ENCODE data around the gene PTPN22. TPM values are rescaled to one million over a fixed set of nuclear protein-coding genes. Genes with fewer than 3 reads are reported as not detected.

The PTPN22 gene
- 1 to 10 TPM; 3.9 to 4.6 TPM for total RNA-seq
- long read RNA-seq, donor 1, partial matches to known transcripts, result 0 of 2 reads
- long read RNA-seq, donor 1, other reads (novel, unspliced or antisense), result 2 of 2 reads
- long read RNA-seq, donor 2, result 0 reads

DNA sequence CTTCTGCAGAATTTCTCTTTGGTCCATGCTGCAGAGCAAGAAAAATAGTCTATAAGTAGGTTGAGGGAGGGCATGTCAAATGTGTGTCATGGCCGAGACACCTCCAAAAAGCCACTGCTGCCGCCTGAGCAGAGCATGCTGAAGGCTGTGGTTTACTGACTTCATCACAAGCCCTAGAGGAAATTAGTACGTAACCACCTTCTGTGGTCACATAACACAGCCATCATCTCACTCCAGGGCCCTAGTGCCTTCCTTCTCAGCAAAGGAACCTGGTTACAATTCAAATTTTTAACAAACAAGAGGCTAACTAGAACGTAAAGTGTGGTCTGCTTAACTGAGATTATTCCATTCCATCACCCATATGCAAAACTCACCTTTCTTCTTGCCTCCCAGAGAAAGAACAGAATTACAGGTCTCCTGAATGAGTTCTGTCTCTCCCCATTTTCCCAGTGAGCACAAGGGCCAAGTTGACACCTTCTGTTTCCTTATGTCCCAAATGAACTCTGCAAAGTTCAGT is at the start of gene PTPN22:
Gene PTPN22, minus strand, starts transcription at position 116 of the 517 bp plus-strand sequence.
- intact Hi-C loops (cut with DNase I), result no loop called here
- DNase-seq (ENCODE audit: low spot score), result peak; percentile 84

DNA sequence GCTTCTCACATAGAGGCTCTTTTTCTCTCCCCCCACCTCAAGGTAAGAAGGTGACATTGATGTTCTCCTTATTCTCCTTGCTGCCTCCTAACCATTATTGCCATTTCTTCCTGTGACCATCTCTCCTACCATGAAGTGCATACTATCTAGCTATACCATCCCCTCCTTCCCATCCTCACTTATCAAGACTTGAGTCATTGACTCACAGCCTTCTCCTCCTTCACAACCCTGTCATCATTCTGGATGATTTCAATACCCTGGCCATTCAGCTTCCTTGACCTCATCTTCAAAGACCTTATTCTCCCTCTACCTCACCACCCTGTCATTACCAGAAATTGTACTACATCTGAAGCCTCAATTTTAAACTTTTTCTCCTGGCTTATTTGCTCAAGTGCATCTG is 46.7 kb upstream of the PTPN22 start:
- intact Hi-C loops (cut with DNase I), result no loop called here
- no peak for DNase-seq (ENCODE audit: low spot score)

DNA sequence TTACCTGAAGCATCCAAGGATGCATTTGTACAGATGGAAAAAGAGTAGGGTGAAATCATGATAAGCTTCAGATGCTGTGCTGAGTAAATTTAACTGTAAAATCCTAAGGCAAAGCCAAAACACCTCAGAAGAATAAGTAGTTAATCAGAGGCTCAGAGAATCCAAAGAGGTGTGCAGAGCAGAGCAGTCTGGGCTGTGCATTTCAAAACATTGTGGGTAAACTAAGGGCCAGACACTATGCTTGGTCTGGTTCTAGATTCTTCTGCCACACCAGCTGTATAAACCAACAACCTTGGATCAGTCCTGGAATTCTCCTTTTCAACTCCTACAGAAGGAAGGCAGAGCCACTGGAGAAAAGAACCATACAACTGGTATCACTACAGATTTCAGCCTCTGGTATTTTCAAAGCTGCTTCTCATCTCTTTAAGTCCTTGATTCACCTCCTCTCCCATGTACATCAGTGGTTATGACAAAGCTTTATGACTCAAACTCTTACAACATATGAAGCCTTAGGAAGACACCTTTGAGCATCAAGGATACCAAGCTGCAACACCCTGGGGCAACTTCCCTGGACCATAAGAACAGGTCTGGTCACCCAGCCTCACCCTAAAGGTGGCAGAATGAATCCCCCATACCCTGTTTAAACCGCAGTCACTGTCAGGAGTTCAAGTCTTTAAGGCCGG is 46.0 kb upstream of the PTPN22 start:
- no peak for DNase-seq (ENCODE audit: low spot score)
- intact Hi-C loops (cut with DNase I), result no loop called here

DNA sequence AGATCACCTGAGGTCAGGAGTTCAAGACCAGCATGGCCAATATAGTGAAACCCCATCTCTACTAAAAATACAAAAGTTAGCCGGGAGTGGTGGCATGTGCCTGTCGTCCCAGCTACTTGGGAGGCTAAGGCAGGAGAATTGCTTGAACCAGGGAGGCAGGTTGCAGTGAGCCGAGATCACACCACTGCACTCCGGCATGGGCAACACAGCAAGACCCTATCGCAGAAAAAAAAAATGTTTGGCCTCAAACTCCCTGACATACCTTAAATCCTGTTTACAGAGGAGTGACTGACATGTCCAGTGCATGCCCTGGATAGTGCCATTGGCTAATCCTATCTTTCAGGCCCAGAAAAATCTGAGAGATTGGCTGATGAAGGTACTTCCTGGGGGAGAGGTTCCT is 45.5 kb upstream of the PTPN22 start:
- intact Hi-C loops (cut with DNase I), result no loop called here
- no peak for DNase-seq (ENCODE audit: low spot score)

DNA sequence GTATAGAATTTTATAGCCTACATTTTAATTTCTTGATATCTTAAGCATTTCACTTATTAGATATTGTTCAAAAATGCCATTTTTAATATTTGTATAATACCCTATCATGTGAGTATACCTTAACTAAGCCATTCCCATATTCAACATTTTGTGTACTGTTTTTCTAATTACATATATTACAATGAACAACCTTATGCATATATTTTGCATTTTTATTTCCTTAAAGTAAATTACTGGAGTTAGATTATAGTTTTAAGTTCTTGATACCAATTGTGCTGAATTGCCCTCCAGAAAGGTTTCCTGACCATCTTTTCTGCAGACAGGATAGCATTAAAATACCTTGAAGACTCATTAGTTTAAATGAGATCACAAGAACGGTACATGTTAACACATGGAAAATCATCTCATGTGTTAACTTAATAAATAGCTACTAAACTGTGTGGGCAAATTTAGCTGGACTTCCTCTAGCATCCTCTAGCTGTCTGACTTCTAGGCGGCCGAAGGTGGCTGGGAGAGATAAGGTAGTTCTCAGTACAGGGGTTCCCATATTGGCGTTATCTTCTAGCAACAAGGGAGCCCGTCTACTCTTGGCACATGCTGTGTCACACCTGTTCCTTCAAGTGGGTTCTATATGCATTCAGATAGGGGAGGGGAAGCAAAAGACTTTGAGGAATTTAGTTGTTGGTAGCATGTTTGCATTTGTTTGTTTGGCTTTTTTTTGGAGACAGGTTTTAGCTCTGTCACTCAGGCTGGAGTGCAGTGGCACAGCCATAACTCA is 42.6 kb upstream of the PTPN22 start:
- DNase-seq (ENCODE audit: low spot score), result no peak
- intact Hi-C loops (cut with DNase I), result no loop called here

DNA sequence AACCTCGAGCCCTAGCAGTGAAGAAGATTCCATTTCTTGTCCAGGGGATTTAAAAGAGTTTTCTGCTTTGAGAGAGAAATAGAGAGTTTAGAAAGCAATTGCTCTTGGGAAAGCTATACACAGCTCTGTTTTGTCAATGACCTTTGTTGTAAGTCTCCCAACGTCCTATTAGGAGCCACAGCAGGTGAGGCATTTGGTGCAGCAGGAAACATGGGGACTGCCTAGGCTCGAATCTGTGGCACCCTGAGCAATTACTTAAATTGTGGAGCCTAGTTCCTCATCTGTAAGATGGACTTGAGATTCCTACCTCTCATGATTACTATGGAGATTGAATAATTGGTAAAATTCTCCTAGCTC is 41.8 kb upstream of the PTPN22 start:
- intact Hi-C loops (cut with DNase I), result no loop called here
- DNase-seq (ENCODE audit: low spot score), result no peak

DNA sequence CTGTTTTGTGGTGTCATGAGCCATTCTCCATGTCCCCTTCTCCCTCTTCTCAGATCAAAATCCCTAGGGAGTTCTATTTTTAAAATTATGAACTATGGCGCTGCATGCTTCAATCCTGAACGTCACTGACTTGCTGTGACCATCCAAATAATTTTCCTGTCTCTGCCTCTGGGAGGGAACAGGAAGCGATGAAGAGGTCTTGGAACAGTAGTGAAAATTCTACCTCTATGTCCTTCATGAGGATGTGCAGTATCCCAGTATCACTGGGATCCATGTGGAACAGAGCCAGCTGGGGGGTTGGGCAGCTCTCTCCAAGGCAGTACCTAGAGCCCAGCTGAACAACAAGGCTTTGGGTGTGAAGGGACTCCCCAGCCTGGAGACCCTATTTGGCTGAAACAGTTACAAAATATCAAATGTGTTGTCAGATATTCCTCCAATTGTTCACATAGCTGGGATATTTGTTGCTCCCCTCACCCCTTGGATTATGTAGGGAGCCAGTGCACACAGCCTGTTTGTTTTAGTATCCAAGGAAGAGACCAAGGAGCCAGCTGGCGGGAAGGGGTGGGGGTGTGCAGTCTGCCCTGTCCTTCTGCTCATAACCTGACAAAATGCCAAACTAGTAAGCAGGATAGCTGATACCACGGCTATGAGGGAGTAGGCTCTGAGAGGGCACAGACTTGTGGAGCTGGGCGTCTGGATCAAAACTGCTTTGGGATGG is 41.2 kb upstream of the PTPN22 start:
- DNase-seq (ENCODE audit: low spot score), result no peak
- intact Hi-C loops (cut with DNase I), result no loop called here

DNA sequence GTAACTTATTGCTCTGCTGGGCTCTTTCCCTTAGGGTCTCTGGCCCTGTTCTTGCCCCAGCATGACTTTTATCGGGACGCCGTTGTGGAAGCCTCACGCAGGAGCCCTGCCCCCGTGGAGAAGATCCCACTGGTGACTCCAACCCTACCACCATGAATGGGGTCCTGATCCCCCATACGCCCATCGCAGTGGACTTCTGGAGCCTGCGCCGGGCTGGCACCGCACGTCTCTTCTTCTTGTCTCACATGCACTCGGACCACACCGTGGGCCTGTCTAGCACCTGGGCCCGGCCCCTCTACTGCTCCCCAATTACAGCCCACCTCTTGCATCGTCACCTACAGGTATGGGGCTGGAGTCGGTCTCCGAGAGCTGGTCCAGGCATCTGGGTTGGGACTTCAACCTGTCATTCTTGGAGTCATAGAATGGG is 33.9 kb upstream of the PTPN22 start:
- intact Hi-C loops (cut with DNase I), result loop anchor here in 1 of 2 donors (2.0 kb wide), 1 partner anchor 23 kb away; the partner anchor contains the start of gene HIPK1
- DNase-seq (ENCODE audit: low spot score), result peak; percentile 85

DNA sequence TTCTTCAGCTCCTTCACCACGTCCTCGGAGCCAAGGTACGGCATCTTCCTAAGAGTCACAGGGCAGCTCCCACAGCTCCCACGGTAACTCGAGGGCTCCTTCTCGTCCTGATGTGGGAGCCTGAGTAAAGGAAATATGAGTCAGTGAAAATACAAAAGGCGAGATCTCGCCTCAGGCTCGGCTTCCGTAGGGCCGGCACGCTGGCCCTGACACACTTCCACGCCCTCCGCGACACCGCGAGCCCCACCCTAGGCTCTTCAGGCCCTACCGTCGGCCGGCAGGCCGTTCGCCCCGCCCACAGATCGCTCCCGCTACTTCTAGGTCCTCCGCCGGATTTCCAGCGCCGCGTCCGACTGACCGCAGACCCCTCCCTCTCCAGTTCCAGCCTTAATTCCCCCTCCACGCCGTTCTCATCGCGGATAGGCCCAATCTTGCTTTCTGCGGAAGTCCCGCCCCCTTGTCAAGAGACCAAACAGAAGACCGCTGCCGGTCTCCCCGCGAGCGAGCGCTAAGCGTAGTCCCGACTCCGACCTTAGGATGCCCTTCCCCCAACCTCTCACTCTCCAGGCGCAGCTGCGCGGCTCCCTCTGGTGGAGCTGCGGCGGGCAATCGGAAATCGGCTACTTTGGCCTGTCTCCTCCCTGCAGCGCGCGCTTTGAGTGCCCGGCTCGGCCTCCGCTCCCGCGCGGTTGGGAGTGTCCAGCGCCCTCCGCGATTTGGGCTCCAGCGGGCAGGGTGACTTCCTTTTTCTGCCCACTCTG is 33.3 kb upstream of the PTPN22 start, which contains the start of the genes AP4B1 and DCLRE1B:
Gene AP4B1, minus strand, starts transcription at position 126 of the 761 bp plus-strand sequence. Its CDS starts 82 bp downstream, at position 44.
Gene DCLRE1B, plus strand, starts transcription at position 653 of the 761 bp plus-strand sequence. CDS start 261 bp downstream, outside the sequence.
- intact Hi-C loops (cut with DNase I), result loop anchor here in 1 of 2 donors (2.0 kb wide), 1 partner anchor 24 kb away; the partner anchor contains the start of gene HIPK1
- peak; percentile 100 for DNase-seq (ENCODE audit: low spot score)

DNA sequence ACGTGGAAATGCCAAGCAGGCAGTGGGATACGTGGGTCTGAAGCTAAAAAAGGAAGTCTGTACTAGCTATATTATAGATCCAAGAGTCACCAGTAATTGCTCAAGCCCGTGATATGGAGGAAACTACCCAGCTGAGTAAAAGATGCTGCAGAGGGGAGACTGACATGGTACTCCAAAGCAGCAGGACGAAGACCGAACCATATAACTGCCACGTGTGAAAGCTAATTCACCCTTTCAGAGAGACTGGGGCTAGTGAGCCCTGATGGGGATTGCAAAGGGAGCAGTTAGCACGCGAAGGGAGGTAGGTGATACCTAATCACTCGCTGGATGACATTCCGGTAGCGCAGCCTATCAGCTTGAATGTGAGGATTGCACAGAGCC is 32.8 kb upstream of the PTPN22 start:
- no peak for DNase-seq (ENCODE audit: low spot score)
- intact Hi-C loops (cut with DNase I), result loop anchor here in 1 of 2 donors (2.0 kb wide), 1 partner anchor 25 kb away; the partner anchor contains the start of gene HIPK1

DNA sequence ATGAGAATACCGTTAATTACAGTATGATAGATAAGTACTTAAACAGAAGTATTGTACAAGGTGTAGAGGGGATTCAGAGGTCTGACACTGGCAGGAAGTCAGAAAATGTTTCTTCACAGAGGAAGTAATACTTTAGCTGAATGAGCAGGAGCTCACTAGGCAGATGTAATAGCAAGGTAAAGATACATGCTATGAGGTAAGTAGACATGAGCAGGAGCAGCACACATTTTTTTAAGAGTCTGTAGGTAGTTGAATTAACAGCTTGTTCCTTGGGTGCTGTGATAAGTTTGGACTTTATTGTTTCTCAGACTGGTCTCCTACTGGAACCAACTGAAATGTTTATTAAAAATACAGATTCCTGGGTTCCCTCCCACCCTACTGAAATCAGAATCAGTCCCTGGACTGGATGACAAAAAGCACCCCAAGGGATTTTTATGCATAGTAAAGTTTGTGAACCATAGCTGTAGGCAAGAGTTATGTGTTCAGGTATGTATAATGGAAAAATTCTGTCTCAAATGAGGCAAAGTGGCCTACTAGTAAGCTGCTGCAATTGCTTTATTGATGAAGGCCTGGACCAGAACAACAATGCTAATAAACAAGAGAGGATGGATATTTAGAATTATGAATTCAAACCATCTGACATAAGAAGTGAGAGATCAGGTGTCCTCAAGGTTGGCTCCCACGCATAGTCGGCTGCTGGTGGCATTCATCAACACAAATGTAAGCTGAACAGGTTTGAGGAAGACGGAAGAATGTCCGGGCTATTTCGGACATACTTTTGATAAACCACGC is 32.2 kb upstream of the PTPN22 start:
- no peak for DNase-seq (ENCODE audit: low spot score)
- intact Hi-C loops (cut with DNase I), result loop anchor here in 1 of 2 donors (2.0 kb wide), 1 partner anchor 25 kb away; the partner anchor contains the start of gene HIPK1

DNA sequence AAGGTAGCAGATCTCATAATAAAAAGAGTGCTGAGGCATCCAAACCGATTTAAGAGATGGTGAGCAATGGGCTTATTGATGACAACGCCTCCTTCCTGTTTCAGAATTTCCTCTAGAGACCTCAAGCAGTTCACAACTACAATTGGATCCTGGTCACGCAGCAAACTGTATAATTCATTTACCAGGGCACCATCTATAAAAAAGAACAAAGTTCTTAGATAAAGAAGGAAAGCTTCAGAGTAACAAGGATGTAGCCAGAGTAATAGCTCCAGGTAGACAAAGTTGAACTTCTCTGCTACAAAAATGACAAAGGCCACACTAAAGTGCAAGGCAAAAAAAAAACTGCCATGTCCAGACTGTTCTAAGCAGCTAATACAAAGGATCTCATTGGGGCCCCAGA is 29.7 kb upstream of the PTPN22 start:
- intact Hi-C loops (cut with DNase I), result no loop called here
- no peak for DNase-seq (ENCODE audit: low spot score)

DNA sequence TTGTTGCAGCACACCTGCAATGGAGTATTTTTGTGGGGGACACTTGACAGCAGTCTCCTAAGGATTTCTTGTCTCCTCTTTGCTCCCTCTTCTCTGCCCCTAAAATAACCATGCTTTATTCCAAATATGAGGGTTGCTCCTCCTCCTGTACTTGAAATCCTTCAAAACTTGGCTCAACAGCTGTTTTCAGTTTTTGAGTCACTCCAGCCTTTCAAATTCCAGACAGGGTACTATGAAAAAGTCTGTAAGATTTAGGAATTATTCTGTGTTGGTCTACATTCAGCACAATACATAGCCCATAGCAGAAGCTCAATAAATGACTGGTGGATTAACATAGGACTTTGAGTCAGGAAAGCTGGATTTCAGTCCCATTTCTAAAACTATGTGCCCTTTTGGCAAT is 27.6 kb upstream of the PTPN22 start:
- intact Hi-C loops (cut with DNase I), result no loop called here
- no peak for DNase-seq (ENCODE audit: low spot score)

DNA sequence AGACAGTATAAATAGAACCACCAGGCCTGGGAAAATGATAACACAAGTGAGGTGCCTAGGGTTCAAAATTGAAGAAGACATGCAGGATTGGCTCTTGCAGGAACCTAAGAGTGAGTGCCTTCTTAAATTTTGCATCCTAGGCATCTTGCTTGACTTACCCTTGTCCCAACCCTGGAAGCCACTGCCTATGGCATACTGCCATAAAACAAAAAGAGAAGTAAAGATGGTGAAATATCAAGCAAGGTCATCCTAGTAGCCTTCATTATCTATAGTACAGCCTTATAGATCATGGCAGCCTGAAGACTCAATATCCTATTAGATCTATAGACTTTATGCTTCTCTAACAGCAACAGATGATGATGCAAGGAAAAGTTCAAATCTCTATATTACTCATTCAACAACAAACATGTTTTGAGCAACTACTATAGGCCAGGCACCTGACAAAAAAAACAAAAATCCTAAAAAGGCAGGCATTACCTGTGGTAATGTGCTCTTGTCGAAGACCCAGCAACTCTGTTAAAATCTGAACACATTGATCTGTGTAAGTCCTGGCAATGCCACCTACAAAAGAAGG is 26.8 kb upstream of the PTPN22 start:
- no peak for DNase-seq (ENCODE audit: low spot score)
- intact Hi-C loops (cut with DNase I), result no loop called here

DNA sequence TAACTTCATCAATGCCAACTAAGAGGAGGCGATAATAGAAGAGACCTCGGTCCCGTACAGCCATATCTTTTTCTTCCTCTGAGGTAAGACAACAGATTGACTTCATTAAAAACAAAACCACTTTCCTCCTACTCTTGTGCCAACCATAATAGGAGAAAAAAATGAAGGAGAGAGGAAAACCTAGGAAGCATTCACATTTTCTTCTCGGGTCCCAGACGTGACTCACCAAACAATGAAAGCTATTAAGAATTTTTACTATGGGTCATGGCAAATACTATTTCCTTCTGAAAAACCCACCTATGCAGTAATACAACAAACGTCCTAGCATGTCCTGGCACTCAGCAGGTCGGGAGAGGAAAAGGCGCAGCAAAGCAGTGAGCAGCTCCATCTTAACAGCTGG is 24.4 kb upstream of the PTPN22 start:
- intact Hi-C loops (cut with DNase I), result no loop called here
- no peak for DNase-seq (ENCODE audit: low spot score)

DNA sequence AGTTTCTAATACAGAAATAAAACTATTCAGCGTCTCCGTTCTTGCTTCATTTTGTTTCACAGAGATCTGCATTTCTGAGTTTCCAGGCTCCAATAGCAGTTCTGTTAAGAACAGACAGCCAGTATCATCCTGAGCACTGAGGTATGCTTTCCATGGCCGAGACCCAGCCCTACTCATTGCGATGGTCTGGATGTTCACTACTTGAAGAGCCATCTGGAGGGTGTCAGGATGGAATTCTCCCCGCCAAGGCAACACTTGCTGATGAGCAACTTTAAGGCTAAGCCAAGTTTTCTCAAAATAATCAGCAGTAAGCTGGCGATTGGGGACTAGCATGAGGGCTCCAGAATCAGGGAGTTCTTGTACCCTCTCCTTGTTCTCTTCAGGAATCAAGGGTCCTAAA is 23.6 kb upstream of the PTPN22 start:
- no peak for DNase-seq (ENCODE audit: low spot score)
- intact Hi-C loops (cut with DNase I), result no loop called here

DNA sequence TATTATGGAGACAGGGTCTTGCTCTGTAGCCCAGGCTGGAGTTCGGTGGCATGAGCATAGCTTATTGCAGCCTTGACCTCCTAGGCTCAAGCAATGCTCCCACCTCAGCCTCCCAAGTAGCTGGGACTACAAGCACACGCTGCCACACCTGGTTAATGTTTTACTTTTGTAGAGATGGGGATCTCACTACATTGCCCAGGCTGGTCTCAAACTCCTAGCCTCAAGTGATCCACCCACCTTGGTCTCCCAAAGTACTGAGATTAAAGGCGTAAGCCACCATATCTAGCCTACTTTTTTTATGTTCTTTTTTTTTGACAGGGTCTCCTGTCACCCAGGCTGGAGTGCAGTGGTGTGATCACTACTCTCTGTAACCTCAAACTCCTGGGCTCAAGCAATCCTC is 21.8 kb upstream of the PTPN22 start:
- intact Hi-C loops (cut with DNase I), result no loop called here
- DNase-seq (ENCODE audit: low spot score), result no peak

Measured in posterior vena cava (tissue), 2 donors.